GM23248 (cell line): ENCODE results near the gene MBD3L4.

Experiments
- EZH2 ChIP-seq: fragments of 200-600 bp; sonication (generic); IDR thresholded peaks from 2 replicates; pipeline ENCODE4 v1.6.1; 2018; ENCODE audit warnings: antibody characterized with exemption, mild to moderate bottlenecking; ENCODE audit not compliant: insufficient read depth, poor library complexity, severe bottlenecking
- EZH2phosphoT487 ChIP-seq: fragments of 200-600 bp; sonication (generic); IDR thresholded peaks from 2 replicates; pipeline ENCODE4 v1.6.1; 2018; ENCODE audit warnings: antibody characterized with exemption, moderate library complexity, mild to moderate bottlenecking, low read depth; ENCODE audit not compliant: insufficient read depth

GRCh38 chr19:7010722-7011593 is 29.0 kb downstream of the MBD3L4 start:
- TF ChIP-seq EZH2 (no peak), EZH2phosphoT487 (no peak)
